DOHH2 (cell line): Measurements from ENCODE around the gene DNAH11.

ENCODE experiments used
- H3F3A ChIP-seq: fragments of 200-600 bp; sonication (generic), shearing (Covaris generic); 2 replicates; pipeline ENCODE4 v1.6.0; 2016; ENCODE audit warnings: antibody characterized with exemption, mild to moderate bottlenecking; ENCODE audit not compliant: control insufficient read depth, insufficient read depth
- H3K27ac ChIP-seq: fragments of 200-600 bp; sonication (generic); 2 replicates; pipeline ENCODE4 v1.5.1; 2014; ENCODE audit warnings: low read depth, mild to moderate bottlenecking, low read length, moderate library complexity
- H3K27me3 ChIP-seq: fragments of 200-600 bp; sonication (generic); 2 replicates; pipeline ENCODE4 v1.6.1; 2014; ENCODE audit warnings: mild to moderate bottlenecking, low read length, mixed read lengths; ENCODE audit not compliant: control insufficient read depth
- H3K36me3 ChIP-seq: fragments of 200-600 bp; sonication (generic); 2 replicates; pipeline ENCODE4 v1.6.1; 2014; ENCODE audit warnings: mild to moderate bottlenecking, low read length, moderate library complexity, mixed read lengths; ENCODE audit not compliant: control insufficient read depth
- H3K4me1 ChIP-seq: fragments of 200-600 bp; sonication (generic); 2 replicates; pipeline ENCODE4 v1.6.1; 2014; ENCODE audit warnings: mild to moderate bottlenecking, low read length, mixed read lengths; ENCODE audit not compliant: control insufficient read depth
- H3K4me2 ChIP-seq: fragments of 200-600 bp; sonication (generic); 2 replicates; pipeline ENCODE4 v1.6.0; 2014; ENCODE audit warnings: mild to moderate bottlenecking, low read length, moderate library complexity
- H3K4me3 ChIP-seq: fragments of 200-600 bp; sonication (generic); 2 replicates; pipeline ENCODE4 v1.5.1; 2014; ENCODE audit warnings: mild to moderate bottlenecking, low read length, mixed read lengths
- H3K79me2 ChIP-seq: fragments of 200-600 bp; sonication (generic); 2 replicates; pipeline ENCODE4 v1.6.1; 2014; ENCODE audit warnings: mild to moderate bottlenecking, low read length, mixed read lengths; ENCODE audit not compliant: control insufficient read depth
- H3K9me2 ChIP-seq: fragments of 200-600 bp; sonication (generic); replicated peaks from 2 replicates; pipeline ENCODE4 v1.6.1; 2014; ENCODE audit warnings: mild to moderate bottlenecking, low read length, mixed read lengths; ENCODE audit not compliant: control insufficient read depth
- H3K9me3 ChIP-seq: fragments of 200-600 bp; sonication (generic); 2 replicates; pipeline ENCODE4 v1.6.1; 2014; ENCODE audit warnings: antibody characterized with exemption, low read length, mixed read lengths; ENCODE audit not compliant: control insufficient read depth, insufficient read depth
- H4K20me1 ChIP-seq: fragments of 200-600 bp; sonication (generic); 2 replicates; pipeline ENCODE4 v1.6.0; 2014; ENCODE audit warnings: low read depth, mild to moderate bottlenecking, antibody characterized with exemption, low read length, moderate library complexity; ENCODE audit not compliant: control insufficient read depth, insufficient read depth
- CTCF ChIP-seq: fragments of 200-600 bp; sonication (generic); IDR thresholded peaks from one replicate; pipeline ENCODE4 v1.5.1; 2014; ENCODE audit warnings: antibody characterized with exemption, mild to moderate bottlenecking, low read depth, low read length; ENCODE audit not compliant: poor library complexity, severe bottlenecking
- EZH2phosphoT487 ChIP-seq: fragments of 200-600 bp; sonication (generic); IDR thresholded peaks from 2 replicates; pipeline ENCODE4 v1.6.1; 2017; ENCODE audit warnings: borderline replicate concordance, mild to moderate bottlenecking, antibody characterized with exemption, low read length, moderate library complexity, mixed read lengths

DNAH11 gene

GRCh38 chr7:21768279-21768678, 225.4 kb downstream of the DNAH11 start:
- Histone ChIP-seq H3K27ac (no peak overlapping the region), H3K9me3 (no peaks in the 10 kb centered on the region), H3K4me3 (no peak overlapping the region), H3K4me1 (no peaks in the 10 kb centered on the region), H3K79me2 (no peaks in the 10 kb centered on the region), H3K27me3 (peaks cover 22% of the 10 kb centered on the region; the same call in 1 of the 2 replicates), H3K4me2 (no peak overlapping the region), H4K20me1 (no peaks in the 10 kb centered on the region), H3K9me2 (no peaks in the 10 kb centered on the region), H3K36me3 (no peaks in the 10 kb centered on the region), H3F3A (no peaks in the 10 kb centered on the region)
- TF ChIP-seq EZH2phosphoT487: no peak
- TF ChIP-seq CTCF: no peak

GRCh38 chr7:21771266-21771665, 228.4 kb downstream of the DNAH11 start:
- H3K4me3 ChIP-seq: no peak overlapping the region
- H3K4me1 ChIP-seq: no peaks in the 10 kb centered on the region
- peaks cover 22% of the 10 kb centered on the region; the same call in 1 of the 2 replicates for H3K27me3 ChIP-seq
- no peak overlapping the region for H3K27ac ChIP-seq
- no peaks in the 10 kb centered on the region for H3K36me3 ChIP-seq
- H3F3A ChIP-seq: no peaks in the 10 kb centered on the region
- H3K9me2 ChIP-seq: no peaks in the 10 kb centered on the region
- no peaks in the 10 kb centered on the region for H3K79me2 ChIP-seq
- no peaks in the 10 kb centered on the region for H4K20me1 ChIP-seq
- H3K9me3 ChIP-seq: no peaks in the 10 kb centered on the region
- H3K4me2 ChIP-seq: no peak overlapping the region
- TF ChIP-seq CTCF (no peak), EZH2phosphoT487 (no peak)

- Histone ChIP-seq H3K4me1 (no peaks in the 10 kb centered on the region), H4K20me1 (no peaks in the 10 kb centered on the region), H3K4me3 (no peak overlapping the region), H3K4me2 (no peak overlapping the region), H3K27ac (no peak overlapping the region), H3K27me3 (peaks cover 24% of the 10 kb centered on the region; the same call in 1 of the 2 replicates), H3F3A (no peaks in the 10 kb centered on the region), H3K9me2 (no peaks in the 10 kb centered on the region), H3K36me3 (no peaks in the 10 kb centered on the region), H3K9me3 (no peaks in the 10 kb centered on the region), H3K79me2 (no peaks in the 10 kb centered on the region)
- no peak for TF ChIP-seq EZH2phosphoT487
- TF ChIP-seq CTCF: no peak
These were observed 229.2 kb downstream of the DNAH11 start for GRCh38 chr7:21771906-21772610.
